GM18498 (cell line): ENCODE data around the gene COL11A1.
"Not testable (repeated sequence)": the region's sequence is repeated elsewhere in the genome, so short reads cannot be mapped to it uniquely, and the experiment has no call there.

ENCODE experiments used
- ATAC-seq: cut with Tn5 transposase; IDR thresholded peaks from one replicate; pipeline ENCODE4 v1.9.1; 2021; ENCODE audit warnings: mild to moderate bottlenecking, moderate library complexity; ENCODE audit not compliant: unreplicated experiment

COL11A1 gene

DNA sequence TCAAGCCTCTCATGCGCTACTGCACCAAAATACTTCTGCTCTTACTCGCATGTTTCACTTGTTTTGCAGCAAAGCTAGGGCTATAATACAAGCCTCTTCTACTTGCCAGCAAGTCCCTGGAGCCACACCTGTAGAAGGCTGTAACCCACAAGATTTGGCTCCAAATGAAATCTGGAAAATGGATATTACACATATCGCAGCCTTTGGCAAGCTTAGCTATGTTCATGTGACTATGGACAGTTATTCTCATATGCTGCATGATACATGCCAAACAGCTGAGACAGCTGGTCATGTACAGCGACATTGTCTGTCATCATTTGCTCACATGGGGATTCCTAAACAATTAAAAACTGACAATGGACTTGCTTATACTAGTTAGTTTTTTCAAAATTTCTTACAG lies 270.3 kb downstream of the COL11A1 start:
- no peak for ATAC-seq

DNA sequence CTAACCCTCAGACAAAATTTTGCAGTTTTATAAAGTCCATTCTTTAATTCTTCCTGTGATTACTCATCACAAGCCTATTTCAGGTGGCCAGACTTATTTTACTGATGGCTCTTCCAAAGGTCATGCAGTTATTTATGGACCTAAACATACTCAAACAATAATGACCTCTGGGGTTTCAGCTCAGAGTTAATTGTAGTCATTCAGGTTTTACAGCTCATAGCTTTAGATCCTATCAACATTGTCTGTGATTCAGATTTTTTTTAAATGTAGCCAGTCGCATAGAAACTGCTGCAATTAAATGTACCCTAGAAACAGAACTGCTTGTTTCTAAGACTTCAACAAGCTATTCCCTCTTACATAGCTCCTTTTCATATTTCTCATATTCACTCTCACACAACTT lies 270.8 kb downstream of the COL11A1 start:
- ATAC-seq: no peak

GRCh38 chr1:102836991-102837390 lies 271.3 kb downstream of the COL11A1 start:
- ATAC-seq: no peak

DNA sequence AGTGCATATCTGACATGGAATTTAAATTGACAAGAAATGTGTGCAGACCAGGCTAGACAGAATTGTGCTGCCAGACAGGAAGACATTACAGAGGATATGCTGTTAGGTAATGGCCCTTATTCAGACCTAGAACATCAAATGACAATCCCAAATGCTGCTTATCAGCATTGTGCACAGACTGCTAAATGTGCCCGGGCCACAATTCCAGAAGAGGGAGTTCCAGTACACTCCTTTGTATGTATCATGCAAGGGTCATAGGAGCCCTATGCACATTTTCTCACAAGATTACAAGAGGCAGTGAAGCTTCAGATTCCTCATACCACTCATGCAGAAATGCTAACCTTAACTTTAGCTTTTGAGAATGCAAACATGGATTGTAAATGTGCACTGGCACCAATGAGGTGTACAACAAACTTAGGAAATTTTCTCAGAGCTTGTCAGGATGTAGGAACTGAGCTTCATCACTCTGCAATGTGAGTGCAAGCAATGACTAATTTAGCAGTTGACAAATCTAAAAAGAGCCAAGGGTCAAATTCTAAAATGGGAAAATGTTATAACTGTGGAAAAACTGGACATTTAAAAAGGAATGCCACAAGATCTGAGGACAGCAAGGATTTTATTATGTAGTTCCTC lies 273.5 kb downstream of the COL11A1 start:
- no peak for ATAC-seq

- ATAC-seq: no peak
Observed at GRCh38 chr1:102833151-102833550, 275.2 kb downstream of the COL11A1 start.

DNA sequence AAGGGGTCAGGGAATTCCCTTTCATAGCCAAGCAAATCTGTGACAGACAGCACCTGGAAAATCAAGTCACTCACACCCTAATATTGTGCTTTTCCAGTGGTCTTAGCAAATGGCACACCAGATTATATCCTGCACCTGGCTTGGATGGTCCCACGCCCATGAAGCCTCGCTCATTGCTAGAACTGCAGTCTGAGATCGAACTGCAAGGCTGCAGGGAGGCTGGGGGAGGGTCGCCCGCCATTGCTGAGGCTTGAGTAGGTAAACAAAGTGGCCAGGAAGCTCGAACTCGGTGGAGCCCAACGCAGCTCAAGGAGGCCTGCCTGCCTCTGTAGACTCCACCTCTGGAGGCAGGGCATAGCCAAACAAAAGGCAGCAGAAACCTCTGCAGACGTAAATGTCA lies 281.6 kb downstream of the COL11A1 start:
- not testable (repeated sequence) for ATAC-seq
